MM.1S (cell line): ENCODE results near the gene ALDH1B1.

Experiments used
- DNase-seq: peaks from one replicate; pipeline ENCODE4 v3.0.0-alpha.2; 2015
- H2AFZ ChIP-seq: fragments of 300-600 bp; sonication (generic); 2 replicates; pipeline ENCODE4 v1.6.0; 2016; ENCODE audit warnings: antibody characterized with exemption, low read length
- H3F3A ChIP-seq: fragments of 300-600 bp; sonication (generic); 2 replicates; pipeline ENCODE4 v1.6.1; 2016; ENCODE audit warnings: mild to moderate bottlenecking, antibody characterized with exemption, low read length, moderate library complexity, mixed read lengths; ENCODE audit not compliant: insufficient read depth
- H3K27ac ChIP-seq: fragments of 300-600 bp; sonication (generic); 2 replicates; pipeline ENCODE4 v1.5.1; 2016; ENCODE audit warnings: mild to moderate bottlenecking, low read length
- H3K27me3 ChIP-seq: fragments of 300-600 bp; sonication (generic); replicated peaks from 2 replicates; pipeline ENCODE4 v1.6.0; 2016; ENCODE audit warnings: low read length; ENCODE audit not compliant: insufficient read depth
- H3K36me3 ChIP-seq: fragments of 300-600 bp; sonication (generic); replicated peaks from 2 replicates; pipeline ENCODE4 v1.6.1; 2016; ENCODE audit warnings: mild to moderate bottlenecking, low read length, mixed read lengths; ENCODE audit not compliant: insufficient read depth
- H3K4me1 ChIP-seq: fragments of 300-600 bp; sonication (generic); 2 replicates; pipeline ENCODE4 v1.6.1; 2016; ENCODE audit warnings: low read length, mixed read lengths
- H3K4me2 ChIP-seq: fragments of 300-600 bp; sonication (generic); 2 replicates; pipeline ENCODE4 v1.6.0; 2016; ENCODE audit warnings: low read depth, low read length
- H3K4me3 ChIP-seq: fragments of 300-600 bp; sonication (generic); 2 replicates; pipeline ENCODE4 v1.5.1; 2016; ENCODE audit warnings: low read length, mixed read lengths
- H3K79me2 ChIP-seq: fragments of 300-600 bp; sonication (generic); 2 replicates; pipeline ENCODE4 v1.6.1; 2016; ENCODE audit warnings: mixed run types, low read length, mixed read lengths
- H3K9ac ChIP-seq: fragments of 300-600 bp; sonication (generic); 2 replicates; pipeline ENCODE4 v1.6.1; 2016; ENCODE audit warnings: low read length, mixed read lengths
- H3K9me2 ChIP-seq: fragments of 300-600 bp; sonication (generic); replicated peaks from 2 replicates; pipeline ENCODE4 v1.6.1; 2016; ENCODE audit warnings: mild to moderate bottlenecking, low read length, mixed read lengths; ENCODE audit not compliant: insufficient read depth
- H3K9me3 ChIP-seq: fragments of 300-600 bp; sonication (generic); replicated peaks from 2 replicates; pipeline ENCODE4 v1.6.1; 2016; ENCODE audit warnings: mild to moderate bottlenecking, low read length, mixed read lengths; ENCODE audit not compliant: insufficient read depth
- H4K20me1 ChIP-seq: fragments of 300-600 bp; sonication (generic); 2 replicates; pipeline ENCODE4 v1.6.1; 2016; ENCODE audit warnings: mild to moderate bottlenecking, low read length, moderate library complexity, mixed read lengths; ENCODE audit not compliant: insufficient read depth
- CTCF ChIP-seq: fragments of 300-600 bp; sonication (generic); IDR thresholded peaks from 2 replicates; pipeline ENCODE4 v1.5.1; 2016; ENCODE audit warnings: antibody characterized with exemption, low read length, mixed read lengths
- EZH2 ChIP-seq: fragments of 300-600 bp; sonication (generic); optimal IDR thresholded peaks from 2 replicates; pipeline ENCODE3; 2017; ENCODE audit warnings: low read depth, mild to moderate bottlenecking, antibody characterized with exemption, low read length, mixed read lengths
- EZH2phosphoT487 ChIP-seq: fragments of 300-600 bp; sonication (generic); IDR thresholded peaks from 2 replicates; pipeline ENCODE4 v1.6.1; 2018; ENCODE audit warnings: antibody characterized with exemption, low read length

The ALDH1B1 gene

GRCh38 chr9:38347271-38347671 is 45.2 kb upstream of the ALDH1B1 start:
- H3K27ac ChIP-seq = no peak overlapping the region

GRCh38 chr9:38347946-38348345 is 44.6 kb upstream of the ALDH1B1 start:
- no peak overlapping the region for H3K9ac ChIP-seq
- H3K4me1 ChIP-seq = no peaks in the 10 kb centered on the region
- H3K27ac ChIP-seq = no peak overlapping the region
- no peak overlapping the region for H3K4me3 ChIP-seq
- no peaks in the 10 kb centered on the region for H3F3A ChIP-seq
- no peaks in the 10 kb centered on the region for H3K9me2 ChIP-seq
- DNase-seq = no peak
- H3K79me2 ChIP-seq = no peaks in the 10 kb centered on the region
- H3K9me3 ChIP-seq = no peaks in the 10 kb centered on the region
- H3K36me3 ChIP-seq = no peaks in the 10 kb centered on the region
- no peak overlapping the region for H2AFZ ChIP-seq
- no peaks in the 10 kb centered on the region for H3K27me3 ChIP-seq
- TF ChIP-seq EZH2phosphoT487 (no peak), EZH2 (no peak), CTCF (no peak)
- H3K4me2 ChIP-seq = no peak overlapping the region
- H4K20me1 ChIP-seq = no peaks in the 10 kb centered on the region

More at GRCh38 chr9:38347271-38347671, 45.2 kb upstream of the ALDH1B1 start:
- H3K79me2 ChIP-seq = no peaks in the 10 kb centered on the region
- no peak overlapping the region for H2AFZ ChIP-seq
- no peak for DNase-seq
- H3K4me1 ChIP-seq = no peaks in the 10 kb centered on the region
- no peaks in the 10 kb centered on the region for H3K9me3 ChIP-seq
- no peaks in the 10 kb centered on the region for H4K20me1 ChIP-seq
- no peak overlapping the region for H3K4me2 ChIP-seq
- no peaks in the 10 kb centered on the region for H3K9me2 ChIP-seq
- no peaks in the 10 kb centered on the region for H3K27me3 ChIP-seq
- H3K4me3 ChIP-seq = no peak overlapping the region
- TF ChIP-seq EZH2 = no peak
- no peak for TF ChIP-seq EZH2phosphoT487
- TF ChIP-seq CTCF = no peak
- H3K9ac ChIP-seq = no peak overlapping the region
- H3K36me3 ChIP-seq = no peaks in the 10 kb centered on the region
- H3F3A ChIP-seq = no peaks in the 10 kb centered on the region

GRCh38 chr9:38350529-38350928 is 42.0 kb upstream of the ALDH1B1 start:
- H3K36me3 ChIP-seq = no peaks in the 10 kb centered on the region
- no peaks in the 10 kb centered on the region for H3K4me1 ChIP-seq
- H4K20me1 ChIP-seq = no peaks in the 10 kb centered on the region
- no peak overlapping the region for H3K27ac ChIP-seq
- no peaks in the 10 kb centered on the region for H3K27me3 ChIP-seq
- no peak for DNase-seq
- H3K4me3 ChIP-seq = no peak overlapping the region
- no peak overlapping the region for H3K4me2 ChIP-seq
- no peaks in the 10 kb centered on the region for H3K9me2 ChIP-seq
- no peak overlapping the region for H3K9ac ChIP-seq
- TF ChIP-seq EZH2phosphoT487 = no peak
- no peak for TF ChIP-seq EZH2
- TF ChIP-seq CTCF = no peak
- no peaks in the 10 kb centered on the region for H3K9me3 ChIP-seq
- H3F3A ChIP-seq = no peaks in the 10 kb centered on the region
- no peaks in the 10 kb centered on the region for H3K79me2 ChIP-seq
- no peak overlapping the region for H2AFZ ChIP-seq
